K562 (cell line): Measurements from ENCODE around the gene CABP7. TPM values are rescaled to one million over a fixed set of nuclear protein-coding genes. Genes with fewer than 3 reads are reported as not detected.
A peak's percentile ranks its signal among the peaks of the same experiment; 100 is the strongest.

Experiments used
- ATAC-seq: fragments of 200-7000 bp; cut with Tn5 transposase; 3 replicates; pipeline ENCODE4 v1.9.1; 2020; ENCODE audit warnings: moderate library complexity
- BruUV-seq: library from RNA; stranded (reverse); fragments of 400-500 nt; replicated peaks from 2 replicates; lab custom pipeline; 2021; lab: Mats Ljungman, UMichigan
- CTCF ChIA-PET: fragments of 300-600 bp; formaldehyde crosslinking; extraction: SDS; loops from one replicate; lab custom pipeline; 2021; ENCODE audit warnings: low intra/inter-chr PET ratio; lab: Yijun Ruan, JAX
- POLR2A ChIA-PET: fragments of 300-600, 350-650 bp; sonication (Branson Sonifier 250); formaldehyde crosslinking; extraction: SDS; loops from one replicate; lab custom pipeline; 2021; ENCODE audit warnings: antibody characterized with exemption, inconsistent platforms; lab: Yijun Ruan, JAX
- DNase-seq, 4 experiments: peaks; one replicate each; pipeline versions ENCODE4 v3.0.0 to v3.0.0-alpha.2; 2011 to 2018; ENCODE audit warnings: low spot score in 3 of 4, mixed read lengths in 3 of 4; ENCODE audit errors: extremely low read depth in 1 of 4
- FAIRE-seq: peaks from 2 replicates; lab custom pipeline; 2011; peaks lifted over from hg19 to GRCh38; lab: Jason Lieb, UNC
- H2AFZ ChIP-seq: 2 replicates; pipeline ENCODE4 v1.6.0; 2011; ENCODE audit warnings: low read depth, low read length, control low read depth, inconsistent platforms
- H3K27ac ChIP-seq: fragments of 200-600 bp; 3 replicates; pipeline ENCODE4 v1.8.0; 2011; ENCODE audit warnings: low read depth, mild to moderate bottlenecking, control low read depth, inconsistent platforms, low read length, moderate library complexity, mixed read lengths; ENCODE audit errors: extremely low read depth
- H3K27me3 ChIP-seq, 2 experiments: fragments of 300-600 bp in 1 of 2; 2 replicates in 1 of 2; 3 replicates in 1 of 2; pipeline versions ENCODE4 v1.6.0 to v1.8.0; 2011; ENCODE audit warnings: inconsistent platforms in 2 of 2, low read length in 2 of 2, mild to moderate bottlenecking in 1 of 2, mixed read lengths in 1 of 2, moderate library complexity in 1 of 2; ENCODE audit not compliant: control insufficient read depth in 2 of 2, insufficient read depth in 2 of 2
- H3K36me3 ChIP-seq: fragments of 300-600 bp; 3 replicates; pipeline ENCODE4 v1.8.0; 2011; ENCODE audit warnings: mild to moderate bottlenecking, low read length, inconsistent platforms; ENCODE audit not compliant: control insufficient read depth, insufficient read depth
- H3K4me1 ChIP-seq, 2 experiments: fragments of 200-600 bp in 1 of 2; replicated peaks in 1 of 2; 2 replicates in 1 of 2; 3 replicates in 1 of 2; pipeline versions ENCODE4 v1.5.1 to v1.8.0; 2011; ENCODE audit warnings: inconsistent platforms in 2 of 2, low read length in 2 of 2, mild to moderate bottlenecking in 1 of 2, mixed read lengths in 1 of 2, moderate library complexity in 1 of 2; ENCODE audit not compliant: control insufficient read depth in 2 of 2, insufficient read depth in 2 of 2
- H3K4me2 ChIP-seq: 2 replicates; pipeline ENCODE4 v1.6.1; 2011; ENCODE audit warnings: low read length, control low read depth, inconsistent platforms, mixed read lengths; ENCODE audit not compliant: insufficient read depth
- H3K4me3 ChIP-seq: fragments of 200-600 bp; sonication (generic), shearing (Covaris generic); 2 replicates; pipeline ENCODE4 v1.5.1; 2016; ENCODE audit warnings: control low read depth, inconsistent platforms
- H3K79me2 ChIP-seq: fragments of 200-600 bp; 3 replicates; pipeline ENCODE4 v1.8.0; 2011; ENCODE audit warnings: low read length, inconsistent platforms; ENCODE audit not compliant: control insufficient read depth, insufficient read depth
- H3K9ac ChIP-seq, 2 experiments: 2 replicates each; pipeline versions ENCODE4 v1.6.0 to v1.6.1; 2011; ENCODE audit warnings: low read depth in 2 of 2, low read length in 2 of 2, control low read depth in 1 of 2, inconsistent platforms in 1 of 2, mild to moderate bottlenecking in 1 of 2, mixed read lengths in 1 of 2; ENCODE audit not compliant: insufficient read depth in 1 of 2
- H3K9me1 ChIP-seq: one replicate; pipeline ENCODE4 v1.6.0; 2011; ENCODE audit warnings: inconsistent platforms, mild to moderate bottlenecking, low read length, moderate library complexity; ENCODE audit not compliant: control insufficient read depth, insufficient read depth
- H3K9me3 ChIP-seq: replicated peaks from 2 replicates; pipeline ENCODE4 v1.5.1; 2011; ENCODE audit warnings: low read depth, low read length, inconsistent platforms; ENCODE audit not compliant: control insufficient read depth, insufficient read depth
- H4K20me1 ChIP-seq: replicated peaks from 2 replicates; pipeline ENCODE4 v1.6.1; 2011; ENCODE audit warnings: low read length, inconsistent platforms, mixed read lengths; ENCODE audit not compliant: control insufficient read depth, insufficient read depth
- BCOR ChIP-seq: fragments of 450-650 bp; IDR thresholded peaks from 2 replicates; pipeline ENCODE4 v1.6.1; 2016
- CHD4 ChIP-seq: fragments of 200-600 bp; sonication (generic); IDR thresholded peaks from 3 replicates; pipeline ENCODE4 v1.6.1; 2012; ENCODE audit warnings: low read depth, mild to moderate bottlenecking, mixed read lengths, low read length, inconsistent platforms; ENCODE audit not compliant: insufficient read depth, insufficient replicate concordance, poor library complexity, severe bottlenecking
- CREM ChIP-seq: IDR thresholded peaks from 2 replicates; pipeline ENCODE4 v1.6.1; 2014; ENCODE audit warnings: antibody characterized with exemption, low read depth
- ELF2 ChIP-seq: fragments of 250-450 bp; sonication (Bioruptor Pico); IDR thresholded peaks from 2 replicates; pipeline ENCODE4 v1.5.0; 2021; ENCODE audit warnings: mild to moderate bottlenecking
- FOXA3 ChIP-seq, 2 experiments: fragments of 450-650 bp in 1 of 2; sonication (generic) in 1 of 2; formaldehyde crosslinking; IDR thresholded peaks in 1 of 2; conservative IDR thresholded peaks in 1 of 2; 2 replicates each; pipeline versions ENCODE4 v1.4.0 to v1.8.0; 2020 to 2022; ENCODE audit warnings: mild to moderate bottlenecking in 2 of 2, missing genetic modification reagents in 1 of 2
- HDAC8 ChIP-seq: fragments of 450-650 bp; IDR thresholded peaks from 2 replicates; pipeline ENCODE4 v1.6.1; 2016; ENCODE audit warnings: mild to moderate bottlenecking, missing genetic modification characterization, moderate library complexity, missing compliant biosample characterization
- MECOM ChIP-seq: fragments of 250-450 bp; sonication (Bioruptor Pico); IDR thresholded peaks from 2 replicates; pipeline ENCODE4 v1.8.0; 2022; ENCODE audit warnings: inconsistent platforms
- MTA1 ChIP-seq: fragments of 450-650 bp; IDR thresholded peaks from 2 replicates; pipeline ENCODE4 v1.6.1; 2017; ENCODE audit warnings: borderline replicate concordance
- NR4A1 ChIP-seq, 2 experiments: fragments of 250-450 bp in 1 of 2; fragments of 450-650 bp in 1 of 2; sonication (Bioruptor Pico) in 1 of 2; IDR thresholded peaks; 2 replicates each; pipeline versions ENCODE4 v1.4.0 to v1.6.1; 2016 to 2020; ENCODE audit warnings: mild to moderate bottlenecking in 2 of 2, missing compliant biosample characterization in 1 of 2, missing genetic modification characterization in 1 of 2, moderate library complexity in 1 of 2
- PTTG1 ChIP-seq: fragments of 450-650 bp; IDR thresholded peaks from 2 replicates; pipeline ENCODE4 v1.6.1; 2016; ENCODE audit warnings: low read depth, mild to moderate bottlenecking, missing genetic modification characterization, missing compliant biosample characterization
- SUPT5H ChIP-seq: fragments of 450-650 bp; IDR thresholded peaks from 2 replicates; pipeline ENCODE4 v1.6.1; 2016
- ZNF174 ChIP-seq: fragments of 250-450 bp; sonication (Bioruptor Pico); IDR thresholded peaks from 2 replicates; pipeline ENCODE4 v1.4.0; 2020; ENCODE audit warnings: mild to moderate bottlenecking
- WGBS: fragments of 100-300 bp; shearing (Covaris generic); methylation state at CpG from one replicate; pipeline ENCODE4 v1.1.6; 2016; ENCODE audit warnings: low coverage, mixed read lengths; ENCODE audit not compliant: insufficient coverage; ENCODE audit errors: missing lambda C conversion rate; 5-methylcytosine and 5-hydroxymethylcytosine counted together
- in situ Hi-C: fragments of 300-500 bp; cut with MboI; formaldehyde crosslinking; loops from 4 replicates; pipeline ENCODE4 v1.15.0; 2018; ENCODE audit warnings: inconsistent platforms, mixed read lengths
- intact Hi-C: fragments of 100-400 bp; cut with micrococcal nuclease; formaldehyde crosslinking; loops from 2 replicates; pipeline ENCODE4 v1.14.2; 2022
- polyA plus RNA-seq, 8 experiments: library from polyadenylated mRNA; depleted of rRNA in 4 of 8; stranded (reverse) in 5 of 8; unstranded in 3 of 8; fragments of >200 nt; fragmentation: Nextera tagmentation in 2 of 8; fragmentation: Illumina TruSeq in 1 of 8; extraction: Ambion mirVana in 2 of 8; extraction: Trizol in 1 of 8; gene quantifications; 2 replicates each; pipeline versions ENCODE4 v1.2.1 to v1.2.3, GENCODE V29; 2011 to 2014; ENCODE audit warnings: inconsistent platforms in 1 of 8, missing spikeins in 1 of 8
- total RNA-seq, 7 experiments: library from RNA; depleted of rRNA in 6 of 7; stranded (reverse); fragments of >200 nt in 6 of 7; fragmentation: Illumina TruSeq in 2 of 7; extraction: Trizol in 2 of 7; gene quantifications; 2 replicates each; pipeline versions ENCODE4 v1.2.1 to v1.2.3, GENCODE V29; 2011 to 2021; ENCODE audit warnings: low replicate concordance in 1 of 7
- TF ChIP-seq, protein P1 (sequence below): fragments of 450-650 bp; IDR thresholded peaks from 2 replicates; pipeline ENCODE4 v1.6.1; 2017; ENCODE audit warnings: mild to moderate bottlenecking, moderate library complexity
- TF ChIP-seq, protein P2 (sequence below): fragments of 450-650 bp; IDR thresholded peaks from 2 replicates; pipeline ENCODE4 v1.6.1; 2014; ENCODE audit warnings: low read depth, mild to moderate bottlenecking, moderate library complexity, borderline replicate concordance

CABP7 gene
- total and polyA plus RNA-seq, 9 of the 15 experiments (the other 6 are each of a cell fraction or from before 2014, with no cell fraction given): not detected

DNA sequence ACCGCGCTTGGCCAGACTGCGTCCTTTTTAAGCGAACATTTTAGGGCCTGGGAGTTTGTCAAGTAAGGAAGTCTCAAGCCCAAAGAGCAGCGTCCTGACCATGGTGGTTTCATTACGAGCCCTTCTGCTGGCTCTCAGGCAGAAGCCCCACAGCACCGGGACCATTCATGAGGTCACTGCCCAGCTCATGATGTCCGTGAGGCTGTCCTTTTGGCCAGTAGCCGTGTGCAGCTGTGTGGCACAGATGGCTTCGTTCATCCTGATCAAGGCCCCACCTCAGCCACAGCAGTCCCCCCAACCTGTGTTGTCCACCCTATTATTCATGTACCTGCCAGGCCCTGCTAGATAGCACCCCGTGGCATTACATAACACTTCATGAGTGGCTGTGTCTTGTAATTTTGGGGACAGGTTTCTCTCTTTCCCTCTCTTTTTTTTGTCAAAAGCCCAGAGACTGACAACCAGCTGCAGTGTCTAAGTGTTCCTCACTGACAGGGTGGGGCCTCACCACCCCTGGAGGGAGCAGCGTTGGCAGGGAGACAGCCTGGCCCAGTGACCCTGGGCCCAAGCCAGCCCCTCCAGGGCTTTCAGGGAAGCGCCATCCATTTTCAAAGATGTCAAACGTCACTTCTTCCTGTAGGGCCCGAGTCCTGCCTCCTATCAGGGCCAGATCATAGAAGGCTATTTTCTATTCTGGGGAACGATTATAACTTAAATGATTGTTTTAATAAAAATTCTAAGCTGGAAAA is 21.8 kb upstream of the CABP7 start:
- in situ Hi-C loops: loop anchor here (25.0 kb wide), 1 partner anchor 389 kb away; the partner anchor contains the start of gene HORMAD2
- Histone ChIP-seq H3K4me1 (peaks cover 8 to 28% of the 10 kb centered on the region in 2 experiments; a peak in 4 of 5 replicates), H3K9ac (no peak overlapping the region), H3K27ac (no peak overlapping the region), H3K27me3 (no peaks in the 10 kb centered on the region), H2AFZ (no peak overlapping the region), H3K36me3 (peaks cover 18% of the 10 kb centered on the region; the same call in 1 of the 3 replicates), H3K9me3 (no peaks in the 10 kb centered on the region), H3K9me1 (peaks cover 2% of the 10 kb centered on the region), H3K4me3 (no peak overlapping the region), H3K79me2 (no peaks in the 10 kb centered on the region), H4K20me1 (no peaks in the 10 kb centered on the region), H3K4me2 (no peak overlapping the region)
- FAIRE-seq (no peak), DNase-seq (no peak), ATAC-seq (no peak)
- intact Hi-C loops: no loop called here
- TF ChIP-seq ZNF174 (CRISPR knock-in tag) (no peak), HDAC8 (no peak), ELF2 (no peak), CREM (no peak), MECOM (CRISPR knock-in tag) (no peak), BCOR (no peak), MTA1 (no peak), SUPT5H (no peak), PTTG1 (no peak), FOXA3 (CRISPR knock-in tag; conservative IDR thresholded peaks at IDR 0.05 in 1 of 2, IDR thresholded peaks at IDR 0.05 in 1 of 2) (no peak), CHD4 (no peak), NR4A1 (CRISPR knock-in tag; IDR thresholded peaks at IDR 0.05) (no peak), NR4A1 (tag; IDR thresholded peaks at IDR 0.05) (no peak)
- TF ChIP-seq, protein P1, sequence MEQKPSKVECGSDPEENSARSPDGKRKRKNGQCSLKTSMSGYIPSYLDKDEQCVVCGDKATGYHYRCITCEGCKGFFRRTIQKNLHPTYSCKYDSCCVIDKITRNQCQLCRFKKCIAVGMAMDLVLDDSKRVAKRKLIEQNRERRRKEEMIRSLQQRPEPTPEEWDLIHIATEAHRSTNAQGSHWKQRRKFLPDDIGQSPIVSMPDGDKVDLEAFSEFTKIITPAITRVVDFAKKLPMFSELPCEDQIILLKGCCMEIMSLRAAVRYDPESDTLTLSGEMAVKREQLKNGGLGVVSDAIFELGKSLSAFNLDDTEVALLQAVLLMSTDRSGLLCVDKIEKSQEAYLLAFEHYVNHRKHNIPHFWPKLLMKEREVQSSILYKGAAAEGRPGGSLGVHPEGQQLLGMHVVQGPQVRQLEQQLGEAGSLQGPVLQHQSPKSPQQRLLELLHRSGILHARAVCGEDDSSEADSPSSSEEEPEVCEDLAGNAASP: no peak
- TF ChIP-seq, protein P2, sequence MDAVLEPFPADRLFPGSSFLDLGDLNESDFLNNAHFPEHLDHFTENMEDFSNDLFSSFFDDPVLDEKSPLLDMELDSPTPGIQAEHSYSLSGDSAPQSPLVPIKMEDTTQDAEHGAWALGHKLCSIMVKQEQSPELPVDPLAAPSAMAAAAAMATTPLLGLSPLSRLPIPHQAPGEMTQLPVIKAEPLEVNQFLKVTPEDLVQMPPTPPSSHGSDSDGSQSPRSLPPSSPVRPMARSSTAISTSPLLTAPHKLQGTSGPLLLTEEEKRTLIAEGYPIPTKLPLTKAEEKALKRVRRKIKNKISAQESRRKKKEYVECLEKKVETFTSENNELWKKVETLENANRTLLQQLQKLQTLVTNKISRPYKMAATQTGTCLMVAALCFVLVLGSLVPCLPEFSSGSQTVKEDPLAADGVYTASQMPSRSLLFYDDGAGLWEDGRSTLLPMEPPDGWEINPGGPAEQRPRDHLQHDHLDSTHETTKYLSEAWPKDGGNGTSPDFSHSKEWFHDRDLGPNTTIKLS: no peak
- POLR2A ChIA-PET: no interaction called here
- BruUV-seq: TSS peak; percentile 30
- CTCF ChIA-PET: no interaction called here
- 65% methylated on average over 14 of the region's 16 CpGs for WGBS
